Left ventricle myocardium inferior (tissue), 1 donor: ENCODE results near the gene RNF175. TPM values are rescaled to one million over a fixed set of nuclear protein-coding genes. Genes with fewer than 3 reads are reported as not detected.

Source experiments
- DNase-seq: peaks from one replicate; pipeline ENCODE4 v3.0.0-alpha.2; 2020
- H3K27ac ChIP-seq: fragments of 200-600 bp; replicated peaks from 2 replicates; pipeline ENCODE4 v1.8.0; 2021
- H3K27me3 ChIP-seq: fragments of 200-600 bp; 2 replicates; pipeline ENCODE4 v1.8.0; 2021; ENCODE audit warnings: low read depth
- H3K36me3 ChIP-seq: fragments of 200-600 bp; 2 replicates; pipeline ENCODE4 v1.8.0; 2021
- H3K4me1 ChIP-seq: fragments of 200-600 bp; 2 replicates; pipeline ENCODE4 v1.8.0; 2021
- H3K4me3 ChIP-seq: fragments of 200-600 bp; 2 replicates; pipeline ENCODE4 v1.8.0; 2021; ENCODE audit warnings: mild to moderate bottlenecking, moderate library complexity
- H3K9me3 ChIP-seq: fragments of 200-600 bp; replicated peaks from 2 replicates; pipeline ENCODE4 v1.8.0; 2021
- intact Hi-C: fragments of 100-400 bp; cut with micrococcal nuclease; formaldehyde crosslinking; loops from one replicate; pipeline ENCODE4 v1.11.0; 2022
- total RNA-seq: library from RNA; stranded (reverse); fragmentation: NEBNext Ultra II Directional; extraction: Animal tissue kit (Norgen Biotek cat#: 25700); gene quantifications from one replicate; pipeline ENCODE4 v1.2.1, GENCODE V29; 2021
- TF ChIP-seq, protein P1 (sequence below): fragments of 200-600 bp; IDR thresholded peaks from 2 replicates; pipeline ENCODE4 v1.8.0; 2021; ENCODE audit warnings: antibody characterized with exemption, mild to moderate bottlenecking, borderline replicate concordance
- donor health status: DM: no; HTN: yes; CAD: no; lungs with severe emphysema.

The RNF175 gene
- total RNA-seq, 1 donor from 2014 or later, result 0.71 TPM

DNA sequence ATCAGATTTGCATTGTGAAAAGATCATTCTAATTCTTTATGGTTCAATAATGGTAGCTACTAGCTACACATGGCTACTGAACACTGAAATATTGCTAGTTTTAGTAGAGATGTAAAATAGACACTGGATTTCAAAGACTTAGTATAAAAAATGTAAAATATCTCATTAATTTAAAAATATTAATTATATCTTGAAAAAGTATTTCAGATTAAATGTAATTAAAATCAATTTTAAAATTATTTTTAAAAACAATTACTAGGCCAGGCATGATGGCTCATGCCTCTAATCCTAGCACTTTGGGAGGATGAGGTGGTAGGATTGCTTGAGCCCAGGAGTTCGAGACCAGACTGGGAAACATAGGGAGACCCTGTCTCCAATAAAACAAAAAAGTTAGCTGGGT is 96.2 kb downstream of the RNF175 start:
- Histone ChIP-seq H3K4me1 (peaks cover 14% of the 10 kb centered on the region), H3K27me3 (peaks cover 3% of the 10 kb centered on the region), H3K36me3 (no peaks in the 10 kb centered on the region), H3K9me3 (peaks cover 11% of the 10 kb centered on the region), H3K27ac (no peak overlapping the region), H3K4me3 (no peak overlapping the region)
- no peak for DNase-seq
- intact Hi-C loops, result no loop called here
- TF ChIP-seq, protein P1, sequence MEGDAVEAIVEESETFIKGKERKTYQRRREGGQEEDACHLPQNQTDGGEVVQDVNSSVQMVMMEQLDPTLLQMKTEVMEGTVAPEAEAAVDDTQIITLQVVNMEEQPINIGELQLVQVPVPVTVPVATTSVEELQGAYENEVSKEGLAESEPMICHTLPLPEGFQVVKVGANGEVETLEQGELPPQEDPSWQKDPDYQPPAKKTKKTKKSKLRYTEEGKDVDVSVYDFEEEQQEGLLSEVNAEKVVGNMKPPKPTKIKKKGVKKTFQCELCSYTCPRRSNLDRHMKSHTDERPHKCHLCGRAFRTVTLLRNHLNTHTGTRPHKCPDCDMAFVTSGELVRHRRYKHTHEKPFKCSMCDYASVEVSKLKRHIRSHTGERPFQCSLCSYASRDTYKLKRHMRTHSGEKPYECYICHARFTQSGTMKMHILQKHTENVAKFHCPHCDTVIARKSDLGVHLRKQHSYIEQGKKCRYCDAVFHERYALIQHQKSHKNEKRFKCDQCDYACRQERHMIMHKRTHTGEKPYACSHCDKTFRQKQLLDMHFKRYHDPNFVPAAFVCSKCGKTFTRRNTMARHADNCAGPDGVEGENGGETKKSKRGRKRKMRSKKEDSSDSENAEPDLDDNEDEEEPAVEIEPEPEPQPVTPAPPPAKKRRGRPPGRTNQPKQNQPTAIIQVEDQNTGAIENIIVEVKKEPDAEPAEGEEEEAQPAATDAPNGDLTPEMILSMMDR, result no peak

DNA sequence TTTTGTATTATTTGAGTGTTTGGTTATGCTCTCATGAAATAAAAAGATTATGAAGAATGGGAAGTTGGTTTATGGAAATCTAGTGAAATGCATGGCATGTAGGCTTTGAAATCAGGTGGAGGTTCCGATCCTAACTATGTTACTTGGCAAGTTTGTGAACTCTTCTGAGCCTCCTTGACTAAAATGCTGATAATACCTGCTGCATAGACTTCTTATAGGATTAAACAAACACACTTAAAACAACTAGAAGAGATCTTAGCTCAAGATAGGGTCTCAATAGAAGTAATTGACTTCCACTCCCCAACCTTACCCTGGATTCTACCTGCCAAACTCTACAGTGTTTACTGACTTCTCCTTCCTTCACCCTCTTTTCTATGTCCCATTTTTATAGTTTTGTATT is 97.9 kb downstream of the RNF175 start:
- intact Hi-C loops, result no loop called here
- peak overlapping the region; percentile 46 for H3K27ac ChIP-seq
- H3K27me3 ChIP-seq, result peaks cover 8% of the 10 kb centered on the region
- H3K36me3 ChIP-seq, result no peaks in the 10 kb centered on the region
- H3K4me3 ChIP-seq, result no peak overlapping the region
- peaks cover 11% of the 10 kb centered on the region for H3K9me3 ChIP-seq
- no peak for DNase-seq
- TF ChIP-seq, protein P1, result no peak
- peaks cover 14% of the 10 kb centered on the region for H3K4me1 ChIP-seq

DNA sequence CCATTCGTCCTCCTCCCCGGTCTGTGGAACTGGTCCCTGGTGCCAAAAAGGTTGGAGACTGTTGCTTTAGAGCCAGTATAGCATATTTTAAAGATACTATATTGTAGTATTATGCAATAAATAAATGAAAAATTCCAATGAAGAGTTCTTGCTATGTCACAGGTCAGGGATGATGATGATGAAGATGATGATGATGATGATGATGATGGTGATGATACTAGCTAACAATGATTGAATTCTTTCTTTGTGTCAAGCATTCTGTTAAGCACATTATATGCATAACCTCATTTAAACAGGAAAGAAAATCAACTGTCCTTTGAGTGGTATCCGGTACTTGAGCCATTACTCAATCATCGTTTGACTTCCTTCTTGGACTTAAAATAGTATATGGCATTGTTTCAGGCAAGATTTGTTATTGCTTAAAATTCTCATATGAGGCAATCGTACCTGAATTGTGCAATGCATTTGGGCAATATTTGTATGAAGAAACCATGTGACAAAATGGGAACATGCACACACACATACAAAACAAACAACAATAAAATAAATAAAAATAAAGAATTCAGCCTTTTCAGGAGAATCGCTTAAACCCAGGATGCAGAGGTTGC is 98.5 kb downstream of the RNF175 start:
- DNase-seq, result no peak
- Histone ChIP-seq H3K9me3 (peaks cover 11% of the 10 kb centered on the region), H3K36me3 (no peaks in the 10 kb centered on the region), H3K27ac (peak overlapping the region; percentile 65), H3K4me1 (peaks cover 16% of the 10 kb centered on the region), H3K27me3 (peaks cover 8% of the 10 kb centered on the region), H3K4me3 (no peak overlapping the region)
- TF ChIP-seq, protein P1, result no peak
- intact Hi-C loops, result no loop called here

Other genes starting within 250 kb of the RNF175 start
- 2.8 TPM for gene TLR2, start 75.7 kb downstream of the RNF175 start, total RNA-seq
- gene SFRP2, start 29.1 kb upstream of the RNF175 start, total RNA-seq, result 0.14 TPM